Measurements from ENCODE around the gene OR5K1.

OR5K1 gene

DNA sequence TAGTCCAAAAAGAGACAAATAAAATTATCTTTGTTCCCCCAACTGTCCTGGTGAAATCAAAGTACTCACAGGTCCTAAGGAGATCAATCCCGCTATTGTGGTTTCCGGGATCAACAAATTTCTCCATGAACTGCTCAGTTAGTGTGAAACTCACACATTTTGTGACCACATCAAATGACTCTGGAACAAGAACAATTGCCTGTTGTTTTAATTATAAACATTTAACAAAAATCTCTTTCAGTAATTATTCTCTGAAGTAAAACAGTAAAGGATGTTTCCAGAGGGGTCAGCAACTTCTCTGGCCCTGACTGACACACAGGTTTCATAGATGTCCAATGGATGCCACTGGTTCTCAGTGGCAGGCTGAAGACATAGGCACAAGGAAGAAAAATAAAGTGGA lies 55.8 kb downstream of the OR5K1 start:
- DNase-seq: no peak

- no peak for DNase-seq
Observed at GRCh38 chr3:98519351-98519750, 56.4 kb downstream of the OR5K1 start.

GRCh38 chr3:98521897-98522543 lies 59.0 kb downstream of the OR5K1 start:
- DNase-seq: peak; percentile 68 to 76
